Cardiac fibroblast (primary cell): ENCODE results near the gene SIK2.

ENCODE experiments used
- DNase-seq, 2 donors: peaks; one replicate each; pipeline versions ENCODE4 v3.0.0 to v3.0.0-alpha.2; 2010; ENCODE audit warnings: low read depth in 2 of 2
- H3K4me3 ChIP-seq, 2 donors: replicated peaks in 1 of 2; 1 replicate in 1 of 2; 2 replicates in 1 of 2; pipeline ENCODE4 v1.5.1; 2011; ENCODE audit warnings: low read depth in 2 of 2, low read length in 2 of 2, mild to moderate bottlenecking in 2 of 2, moderate library complexity in 1 of 2
- TF ChIP-seq, protein P1 (sequence below): IDR thresholded peaks from one replicate; pipeline ENCODE4 v1.5.1; 2011; ENCODE audit warnings: low read depth, mild to moderate bottlenecking, low read length, inconsistent platforms

SIK2 gene

DNA sequence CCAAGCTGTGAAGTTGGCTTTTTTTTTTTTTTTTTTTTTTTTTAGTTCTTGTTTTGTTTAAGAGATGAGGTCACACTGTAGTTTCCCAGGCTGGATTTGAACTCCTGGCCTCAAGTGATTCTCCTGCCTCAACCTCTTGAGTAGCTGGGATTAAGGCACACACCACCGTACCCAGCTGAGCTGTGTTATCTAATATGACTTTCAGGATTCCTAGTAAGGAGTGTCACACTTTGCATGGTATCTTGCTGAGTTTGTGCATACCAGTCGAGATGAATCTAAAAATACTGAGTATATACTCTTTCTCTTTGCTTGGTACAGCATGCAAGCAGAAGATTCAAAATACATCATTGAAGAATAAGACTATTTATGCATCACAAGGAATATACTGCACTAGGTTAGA lies 58.6 kb downstream of the SIK2 start:
- DNase-seq: no peak
- no peak overlapping the region for H3K4me3 ChIP-seq
- TF ChIP-seq, protein P1, sequence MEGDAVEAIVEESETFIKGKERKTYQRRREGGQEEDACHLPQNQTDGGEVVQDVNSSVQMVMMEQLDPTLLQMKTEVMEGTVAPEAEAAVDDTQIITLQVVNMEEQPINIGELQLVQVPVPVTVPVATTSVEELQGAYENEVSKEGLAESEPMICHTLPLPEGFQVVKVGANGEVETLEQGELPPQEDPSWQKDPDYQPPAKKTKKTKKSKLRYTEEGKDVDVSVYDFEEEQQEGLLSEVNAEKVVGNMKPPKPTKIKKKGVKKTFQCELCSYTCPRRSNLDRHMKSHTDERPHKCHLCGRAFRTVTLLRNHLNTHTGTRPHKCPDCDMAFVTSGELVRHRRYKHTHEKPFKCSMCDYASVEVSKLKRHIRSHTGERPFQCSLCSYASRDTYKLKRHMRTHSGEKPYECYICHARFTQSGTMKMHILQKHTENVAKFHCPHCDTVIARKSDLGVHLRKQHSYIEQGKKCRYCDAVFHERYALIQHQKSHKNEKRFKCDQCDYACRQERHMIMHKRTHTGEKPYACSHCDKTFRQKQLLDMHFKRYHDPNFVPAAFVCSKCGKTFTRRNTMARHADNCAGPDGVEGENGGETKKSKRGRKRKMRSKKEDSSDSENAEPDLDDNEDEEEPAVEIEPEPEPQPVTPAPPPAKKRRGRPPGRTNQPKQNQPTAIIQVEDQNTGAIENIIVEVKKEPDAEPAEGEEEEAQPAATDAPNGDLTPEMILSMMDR: no peak

DNA sequence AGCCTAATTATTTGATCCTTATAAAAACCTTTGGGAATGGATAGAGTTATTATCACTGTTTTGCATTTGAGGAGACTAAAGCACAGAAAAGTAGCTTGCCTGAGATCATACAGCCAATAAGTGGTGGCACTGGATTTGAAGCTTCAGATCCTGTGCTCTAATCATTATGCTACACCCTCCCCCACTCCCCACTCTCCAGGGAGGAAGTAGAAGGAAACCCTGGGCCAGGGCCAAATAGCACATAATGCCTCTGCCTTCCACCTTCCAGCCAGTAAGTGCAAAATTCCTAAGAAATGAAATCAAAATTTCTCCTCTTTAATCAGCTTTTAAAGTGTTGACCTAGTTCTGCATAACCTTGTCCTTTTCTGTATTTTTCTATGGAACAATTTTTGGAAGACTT lies 61.6 kb downstream of the SIK2 start:
- TF ChIP-seq, protein P1: no peak
- peak; percentile 48 to 76 for DNase-seq
- H3K4me3 ChIP-seq: no peak overlapping the region

DNA sequence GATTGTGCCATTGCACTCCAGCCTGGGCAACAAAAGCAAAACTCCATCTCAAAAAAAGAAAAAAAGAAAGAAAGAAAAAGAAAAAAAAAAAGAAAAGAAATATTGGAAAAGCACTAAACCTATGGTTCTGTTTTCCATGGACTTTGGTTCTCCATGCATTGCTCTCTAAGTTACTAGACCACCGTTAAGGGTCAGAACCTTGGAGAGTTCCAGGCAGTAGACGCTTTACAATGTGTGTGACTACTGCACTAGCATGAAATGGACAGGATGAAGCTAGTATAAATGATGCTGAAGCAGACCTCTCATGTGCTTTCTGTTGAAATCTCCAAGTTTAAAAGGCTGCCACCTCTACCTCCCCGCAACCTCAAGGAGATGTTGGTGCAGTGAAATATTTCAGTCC lies 63.5 kb downstream of the SIK2 start:
- peak; percentile 53 to 62 for DNase-seq
- TF ChIP-seq, protein P1: no peak

DNA sequence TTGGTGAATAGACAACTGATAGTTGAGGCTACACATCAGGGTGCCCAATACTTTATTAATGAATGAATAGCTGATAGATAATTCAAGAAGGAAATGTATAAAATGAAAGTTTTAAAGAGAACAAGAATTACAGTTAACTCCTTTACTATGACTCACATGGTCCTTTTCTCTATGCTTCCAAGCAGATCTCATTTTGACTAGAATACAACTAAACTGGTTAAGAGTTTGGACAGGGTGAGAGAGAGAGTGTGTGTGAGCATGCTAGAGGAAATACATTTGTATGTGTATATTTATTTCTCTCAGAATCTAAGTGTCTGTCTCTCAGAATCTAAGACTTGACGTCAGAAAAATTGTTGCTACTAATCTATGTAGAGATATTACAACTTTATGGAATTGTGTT lies 66.7 kb downstream of the SIK2 start:
- H3K4me3 ChIP-seq: no peak overlapping the region
- TF ChIP-seq, protein P1: no peak
- DNase-seq: no peak

More for the DNA sequence above, 63.5 kb downstream of the SIK2 start:
- H3K4me3 ChIP-seq: no peak overlapping the region

DNA sequence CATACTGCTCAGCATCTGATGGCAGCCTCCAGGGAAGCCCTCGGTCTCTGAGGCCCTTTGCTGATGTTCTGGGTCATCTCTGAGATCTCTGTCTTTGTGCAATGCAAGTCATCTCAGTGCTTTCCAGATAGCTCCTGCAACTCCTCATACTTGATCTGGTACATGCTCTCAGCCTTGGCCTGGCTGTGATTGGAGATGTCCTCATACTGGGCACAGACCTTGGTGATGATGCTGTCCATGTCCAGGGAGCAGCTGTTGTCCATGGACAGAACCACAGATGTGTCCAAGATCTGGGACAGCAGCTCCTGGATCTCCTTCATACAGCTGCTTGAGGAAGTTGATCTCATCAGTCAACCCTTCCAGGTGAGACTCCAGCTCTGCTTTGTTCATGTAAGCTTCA lies 69.1 kb downstream of the SIK2 start:
- DNase-seq: no peak
- no peak overlapping the region for H3K4me3 ChIP-seq
- TF ChIP-seq, protein P1: no peak

DNA sequence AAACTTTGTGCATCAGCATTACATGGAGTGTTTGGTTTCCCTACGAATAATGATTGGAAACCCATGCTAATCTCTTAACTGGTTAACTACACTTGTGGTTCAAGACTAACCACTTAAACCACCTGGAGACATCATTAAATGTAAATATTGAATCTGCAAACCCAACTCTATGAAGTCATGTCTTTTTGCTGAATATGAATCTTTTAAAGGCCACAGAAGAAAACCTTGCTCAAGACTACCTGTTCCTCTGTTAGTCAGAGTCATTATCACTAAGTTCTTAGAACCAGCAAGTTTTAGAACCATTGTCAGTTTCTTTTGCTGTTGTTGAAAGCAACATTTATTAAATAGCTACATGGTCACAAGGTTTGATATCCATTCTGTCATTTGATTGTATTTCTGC lies 70.7 kb downstream of the SIK2 start:
- TF ChIP-seq, protein P1: no peak
- DNase-seq: no peak
- no peak overlapping the region for H3K4me3 ChIP-seq

DNA sequence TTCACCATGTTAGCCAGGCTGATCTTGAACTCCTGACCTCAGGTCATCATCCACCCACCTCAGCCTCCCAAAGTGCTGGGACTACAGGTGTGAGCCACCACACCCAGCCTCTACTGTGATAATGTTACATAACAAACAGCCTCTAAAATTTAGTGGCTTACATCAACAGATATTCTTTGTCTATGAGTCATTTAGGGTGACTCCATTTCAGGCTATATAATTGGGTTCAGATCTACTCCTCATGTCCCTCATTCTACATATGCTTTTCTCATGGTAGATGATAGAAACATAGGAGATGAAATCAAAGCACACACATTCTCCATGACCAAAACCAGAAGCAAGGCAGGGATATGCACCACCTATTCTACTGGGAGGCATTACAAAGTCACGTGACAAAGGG lies 72.7 kb downstream of the SIK2 start:
- TF ChIP-seq, protein P1: no peak

More for the DNA sequence above, 72.7 kb downstream of the SIK2 start:
- no peak for DNase-seq
- no peak overlapping the region for H3K4me3 ChIP-seq
